GM19043 (cell line): ENCODE data around the gene EIPR1.

Source experiments
- ATAC-seq: cut with Tn5 transposase; IDR thresholded peaks from one replicate; pipeline ENCODE4 v1.9.1; 2021; ENCODE audit warnings: low read depth; ENCODE audit not compliant: unreplicated experiment

The EIPR1 gene

DNA sequence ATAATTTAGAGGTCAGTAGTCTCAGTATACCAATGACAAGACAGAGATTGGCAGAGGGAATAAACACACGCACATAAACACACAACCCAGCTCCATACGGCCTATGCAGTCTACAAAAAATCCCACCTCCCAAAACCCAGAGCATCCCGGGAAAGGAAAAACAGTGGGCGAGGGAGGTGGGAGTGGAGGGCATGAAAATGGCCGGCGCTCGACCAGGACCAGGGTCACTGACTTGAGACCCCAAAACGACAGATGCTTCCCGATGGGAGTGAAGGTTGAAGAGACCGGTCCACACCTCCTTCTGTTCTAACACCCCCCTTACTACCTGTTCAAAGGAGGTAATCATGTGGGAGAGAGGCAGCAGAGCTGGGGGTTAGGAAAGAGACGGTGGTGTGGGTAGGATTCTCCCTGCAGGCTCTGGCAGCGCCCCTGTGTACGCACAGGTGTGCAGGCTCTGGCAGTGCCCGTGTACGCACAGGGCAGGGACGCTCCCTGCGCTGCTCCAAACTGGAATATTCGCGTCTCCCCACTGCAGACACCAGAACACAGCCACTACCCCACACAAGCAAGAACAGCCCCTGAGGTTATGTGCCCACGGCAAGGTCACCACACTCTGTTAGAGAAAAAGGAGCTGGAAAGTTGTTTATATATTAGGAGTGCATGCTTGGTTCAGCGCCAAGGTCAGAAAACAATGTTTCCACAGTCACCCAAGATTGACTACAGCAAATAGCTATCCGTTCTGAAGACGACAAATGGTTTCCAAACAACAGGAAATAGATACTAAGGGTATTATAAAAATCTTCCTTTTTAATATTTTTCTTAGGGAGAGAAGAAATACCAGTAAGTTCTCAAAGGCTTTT lies 67.9 kb downstream of the EIPR1 start:
- ATAC-seq: no peak

DNA sequence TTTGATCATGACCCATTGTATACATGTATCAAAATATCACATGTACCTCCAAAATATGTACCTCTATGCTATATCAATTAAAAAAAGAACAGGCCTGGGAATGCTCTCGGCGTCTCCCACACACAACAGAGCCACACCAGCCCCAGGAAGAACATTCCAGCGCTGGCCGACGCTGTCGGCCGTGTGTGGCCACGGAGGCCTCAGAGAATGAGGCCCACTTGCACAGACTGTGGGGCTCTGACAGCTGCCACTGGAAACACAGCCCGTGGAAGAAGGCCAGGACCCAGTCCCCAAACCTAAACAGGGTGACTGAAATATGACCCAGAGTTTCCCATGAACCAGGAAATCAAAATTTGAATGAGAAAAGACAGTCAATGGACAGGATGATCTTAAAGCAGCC lies 69.7 kb downstream of the EIPR1 start:
- no peak for ATAC-seq

DNA sequence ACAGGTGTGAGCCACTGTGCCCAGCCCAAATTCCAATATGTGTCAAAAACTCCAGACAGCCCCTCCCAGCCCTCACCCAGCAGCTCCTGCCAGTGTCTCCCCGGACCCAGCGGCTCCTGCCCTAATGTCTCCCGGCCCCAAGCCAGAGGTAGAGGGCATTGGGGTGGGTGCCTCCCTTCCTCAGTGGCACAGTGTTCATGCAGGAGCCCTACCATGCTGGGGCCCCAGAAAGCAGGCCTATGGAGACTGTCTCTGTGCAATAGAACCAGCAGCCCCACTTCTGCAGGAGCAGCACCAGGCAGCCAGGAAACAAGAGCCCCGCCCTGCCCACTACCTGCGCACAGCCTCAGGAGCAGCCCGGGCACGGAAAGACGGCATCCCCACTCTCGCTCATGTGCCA lies 70.4 kb downstream of the EIPR1 start:
- no peak for ATAC-seq

DNA sequence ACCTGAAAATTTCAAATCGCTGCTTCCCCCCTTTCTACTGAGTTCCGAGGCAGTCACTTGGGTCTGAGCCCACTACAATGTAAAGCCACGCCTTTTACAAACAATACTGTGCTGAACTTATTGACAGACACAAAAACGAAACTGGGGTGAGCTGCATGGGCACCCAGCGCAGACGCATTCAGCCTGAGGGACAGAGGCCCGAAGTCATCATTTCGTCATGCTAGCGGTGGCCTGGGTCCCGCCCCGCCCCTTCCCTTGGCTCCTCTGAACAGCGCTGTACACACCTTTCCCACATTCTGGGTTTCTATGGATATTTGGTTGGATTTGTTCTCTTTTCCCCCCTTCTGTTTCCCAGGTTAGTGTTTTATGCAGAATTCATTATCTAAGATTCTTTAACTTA lies 71.7 kb downstream of the EIPR1 start:
- no peak for ATAC-seq

DNA sequence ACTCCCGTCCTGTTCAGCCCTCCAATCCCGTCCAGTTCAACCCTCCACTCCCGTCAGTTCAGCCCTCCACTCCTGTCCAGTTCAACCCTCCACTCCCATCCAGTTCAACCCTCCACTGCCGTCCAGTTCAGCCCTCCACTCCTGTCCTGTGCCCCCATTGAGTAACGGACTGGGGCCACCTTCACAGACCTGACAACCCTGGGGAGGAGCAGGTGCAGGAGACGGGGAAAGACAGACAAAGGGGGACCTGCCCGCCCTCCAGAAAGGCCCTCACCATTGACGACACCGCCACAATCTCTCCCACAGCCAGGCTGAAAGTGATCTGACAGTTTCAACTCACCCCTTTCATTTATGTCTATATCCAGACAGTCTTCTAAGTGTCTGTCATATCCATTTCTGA lies 72.2 kb downstream of the EIPR1 start:
- ATAC-seq: no peak

DNA sequence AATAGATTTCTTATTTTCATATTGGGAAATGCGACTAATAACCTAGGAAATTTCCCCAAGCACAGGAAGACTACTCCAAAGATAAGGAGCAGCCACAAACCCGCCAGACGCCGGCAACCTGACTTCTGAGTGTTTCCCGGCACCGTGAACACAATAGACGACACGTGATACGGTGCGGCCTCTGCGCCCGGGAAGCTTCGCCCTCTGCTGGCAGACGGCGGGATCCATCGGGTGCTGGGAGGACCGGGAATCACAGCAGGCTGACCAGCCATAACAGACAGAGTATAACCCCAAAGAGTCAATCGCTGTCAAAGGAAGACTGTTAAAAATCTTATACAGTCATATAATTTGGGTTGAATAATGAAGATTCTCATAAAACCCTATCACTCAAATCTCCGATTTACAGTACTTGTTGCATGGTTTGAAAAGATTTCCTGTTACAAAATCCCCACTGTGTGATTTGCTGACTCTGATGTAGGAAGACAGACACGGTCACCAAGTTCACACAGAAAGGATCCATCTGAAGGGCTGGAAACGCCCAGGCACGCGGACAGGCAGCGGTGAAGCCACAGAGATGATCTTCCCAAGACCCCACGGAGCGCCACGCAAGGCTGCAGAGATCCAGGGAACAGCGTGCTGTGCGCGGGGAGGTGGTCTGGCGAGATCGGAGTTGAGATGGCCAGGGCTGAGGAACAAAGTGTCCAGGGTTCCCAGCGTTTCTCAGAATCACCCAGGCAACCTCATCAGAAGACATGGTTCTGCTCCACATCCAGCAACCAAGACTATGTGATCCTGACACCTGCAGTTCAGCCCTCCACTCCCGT lies 73.8 kb downstream of the EIPR1 start:
- ATAC-seq: peak; percentile 94

DNA sequence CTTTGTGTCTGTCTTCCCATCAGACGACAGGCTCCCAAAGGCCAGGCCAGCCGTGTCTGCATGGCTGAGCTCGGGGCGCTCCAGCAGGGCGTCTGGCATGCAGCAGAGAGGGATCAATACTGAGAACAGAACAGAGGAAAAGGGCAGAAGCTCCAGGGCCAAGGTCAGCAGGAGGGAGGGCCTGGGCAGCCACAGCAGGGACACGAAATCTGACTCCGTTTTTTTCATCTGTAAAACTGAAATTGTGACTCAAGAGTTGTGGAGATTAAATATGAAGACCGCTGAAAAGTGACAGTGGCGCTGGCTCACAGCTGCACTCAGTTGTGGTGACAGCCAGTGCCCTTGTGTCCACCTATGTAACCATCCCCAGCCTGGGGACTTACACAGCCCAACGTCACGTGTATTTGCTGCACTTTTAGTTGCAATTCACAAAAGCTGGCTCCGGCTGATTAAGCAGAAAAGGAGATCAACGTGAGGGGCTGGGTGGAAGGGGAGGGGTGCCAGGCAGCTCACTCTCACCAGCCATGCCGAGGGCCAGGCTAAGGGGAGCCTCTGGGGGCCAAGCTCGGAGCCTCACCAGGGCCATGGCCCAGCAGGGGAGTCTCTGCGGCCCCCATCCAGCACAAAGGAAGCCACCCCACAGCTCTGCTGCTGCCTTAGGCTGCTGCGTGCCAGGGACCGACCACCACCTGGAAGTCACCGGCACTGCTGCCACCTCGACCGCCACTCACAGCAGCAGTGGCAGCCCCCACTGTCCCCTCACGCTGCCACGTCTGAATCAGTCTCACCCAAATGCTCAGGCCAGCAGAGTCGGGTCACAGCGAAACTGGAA lies 74.7 kb downstream of the EIPR1 start:
- ATAC-seq: no peak

DNA sequence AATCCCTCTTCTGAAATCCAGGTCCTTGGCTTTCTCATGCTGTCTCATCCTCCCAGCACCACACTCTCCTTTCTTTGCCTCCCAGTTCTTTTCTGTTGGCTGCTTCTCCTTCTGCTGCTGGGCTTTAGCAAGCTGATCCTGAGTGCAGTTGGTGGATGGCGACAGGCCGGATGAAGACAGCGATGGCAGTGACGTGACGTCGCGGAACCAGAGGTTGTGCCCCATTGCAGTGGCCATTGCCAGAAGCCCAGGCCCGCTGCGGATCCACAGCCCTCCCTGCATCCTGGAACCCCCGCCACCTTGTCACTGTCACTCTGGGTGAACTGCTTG lies 75.2 kb downstream of the EIPR1 start:
- no peak for ATAC-seq

DNA sequence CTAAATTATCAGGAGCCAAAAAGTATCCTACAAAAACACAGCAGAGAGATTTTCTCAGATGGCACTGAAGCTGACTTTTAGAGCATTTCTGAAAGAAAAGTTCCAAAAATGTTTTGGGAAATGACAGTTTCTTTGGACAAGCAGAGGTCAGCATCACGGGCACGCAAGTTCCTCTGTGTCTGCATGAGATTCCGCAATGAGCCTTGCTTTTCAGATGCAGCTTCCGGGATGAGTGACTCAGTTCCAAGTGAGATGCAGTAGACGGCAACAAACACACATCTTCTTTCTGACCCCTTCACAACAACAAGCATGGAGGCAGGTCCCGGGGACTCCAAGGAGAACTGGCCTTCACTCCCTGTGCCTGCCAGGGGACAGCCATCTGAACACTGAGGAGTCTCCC lies 76.6 kb downstream of the EIPR1 start:
- no peak for ATAC-seq

DNA sequence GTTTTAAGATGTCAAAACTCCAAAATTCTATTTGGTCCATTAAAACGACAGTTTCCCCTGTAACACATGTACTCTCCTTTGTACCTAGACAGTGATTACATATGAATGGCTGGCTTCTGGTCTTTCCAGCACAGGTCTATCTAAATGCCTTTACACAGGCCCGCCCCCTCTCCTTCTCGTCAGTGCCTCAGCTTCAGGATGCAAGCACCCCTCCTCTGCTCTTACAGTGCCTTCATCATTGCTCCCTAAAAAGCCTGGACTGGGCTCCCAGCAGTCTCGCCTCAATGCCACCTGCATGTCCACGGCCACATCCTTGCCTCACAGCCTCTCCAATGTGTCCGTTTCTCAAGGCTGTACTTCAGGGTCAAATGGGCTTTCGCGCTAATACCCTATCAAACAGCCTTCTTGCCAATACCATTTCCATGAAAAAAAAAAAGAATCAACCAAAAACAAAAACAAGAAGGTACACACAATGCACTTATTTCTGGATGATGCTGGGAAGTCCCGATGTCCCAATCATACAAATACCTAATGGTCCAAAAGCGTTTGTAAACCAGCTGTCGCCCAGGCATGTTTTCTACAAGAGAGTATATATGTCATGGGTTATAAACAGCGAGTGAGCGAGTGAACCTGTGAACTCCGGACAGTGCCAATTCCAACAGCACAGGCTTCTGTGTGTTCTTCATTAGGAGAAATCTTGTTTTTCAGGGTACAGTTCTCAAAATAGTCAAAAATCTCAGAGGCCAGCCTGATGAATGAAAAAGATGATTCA lies 77.2 kb downstream of the EIPR1 start:
- no peak for ATAC-seq

DNA sequence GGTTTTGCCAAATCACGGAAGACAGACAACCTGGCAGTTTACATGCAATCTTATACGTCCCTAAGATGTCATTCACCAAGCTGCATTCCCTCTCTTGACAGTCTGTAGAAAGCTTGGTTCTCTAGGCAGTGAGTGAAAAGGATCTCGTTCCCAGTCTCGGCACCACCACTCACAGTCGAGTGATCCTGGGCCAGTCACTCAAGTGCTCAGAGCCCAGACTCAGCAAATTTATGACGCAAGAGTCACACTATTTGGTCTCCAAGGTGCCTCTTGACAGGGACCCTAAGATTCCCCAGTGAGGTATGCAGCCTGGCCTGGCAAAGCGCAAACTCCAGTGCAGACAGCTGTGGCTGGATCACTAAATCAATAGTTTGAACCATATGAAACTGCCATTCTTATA lies 77.9 kb downstream of the EIPR1 start:
- no peak for ATAC-seq

DNA sequence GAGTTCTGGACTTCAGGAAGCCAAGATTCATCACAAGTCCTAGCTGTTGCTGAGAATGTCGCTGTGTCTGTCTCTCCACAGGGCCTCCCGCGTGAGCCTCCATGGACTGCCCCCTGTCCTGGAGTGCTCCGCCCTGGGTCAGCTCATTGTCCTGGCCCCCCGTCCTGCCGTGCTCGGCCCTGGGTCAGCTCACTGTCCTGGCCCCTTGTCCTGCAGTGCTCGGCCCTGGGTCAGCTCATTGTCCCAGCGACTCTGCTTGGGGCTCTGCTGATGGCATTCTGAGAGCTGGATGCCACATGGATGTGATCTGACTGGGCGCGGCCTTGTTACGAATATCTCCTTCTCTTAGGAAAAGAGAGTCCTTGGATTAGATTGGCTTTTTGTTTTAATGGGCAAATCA lies 78.5 kb downstream of the EIPR1 start:
- ATAC-seq: no peak

DNA sequence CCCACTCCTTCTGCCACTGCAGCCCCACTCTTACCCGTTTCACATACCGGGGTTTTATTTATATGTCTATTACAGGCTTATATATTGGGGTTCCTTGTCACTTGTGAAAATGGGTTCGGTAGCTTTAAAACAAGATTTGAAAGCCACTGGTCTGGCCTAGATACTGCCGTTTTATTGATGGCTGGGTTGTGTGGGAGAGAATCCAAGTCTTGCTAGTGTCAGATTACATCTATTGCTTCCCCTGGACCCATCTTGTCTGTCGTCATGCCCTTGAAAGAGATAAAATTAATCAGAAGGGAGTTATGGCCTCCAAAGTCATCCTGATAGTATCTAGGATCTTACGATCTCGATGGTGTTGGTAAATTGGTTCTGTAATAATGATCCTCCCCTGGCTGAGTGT lies 79.4 kb downstream of the EIPR1 start:
- no peak for ATAC-seq

DNA sequence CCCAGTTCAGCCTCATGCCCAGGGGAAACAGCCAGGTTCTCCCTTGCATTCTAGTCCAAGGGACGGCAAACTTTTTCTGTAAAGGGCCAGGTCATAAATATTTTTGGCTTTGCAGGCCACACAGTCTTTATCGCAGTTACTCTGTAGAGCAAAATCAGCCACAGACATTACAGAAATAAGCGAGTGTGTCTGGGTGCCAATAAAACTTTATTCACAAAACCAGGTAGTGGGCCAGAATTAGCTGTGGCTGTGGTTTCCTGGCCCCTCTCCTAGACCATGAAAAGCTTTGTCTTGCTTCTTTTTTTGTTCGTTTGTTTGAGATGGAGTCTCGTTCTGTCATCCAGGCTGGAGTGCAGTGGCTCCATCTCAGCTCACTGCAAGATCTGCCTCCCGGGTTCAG lies 80.1 kb downstream of the EIPR1 start:
- ATAC-seq: no peak

DNA sequence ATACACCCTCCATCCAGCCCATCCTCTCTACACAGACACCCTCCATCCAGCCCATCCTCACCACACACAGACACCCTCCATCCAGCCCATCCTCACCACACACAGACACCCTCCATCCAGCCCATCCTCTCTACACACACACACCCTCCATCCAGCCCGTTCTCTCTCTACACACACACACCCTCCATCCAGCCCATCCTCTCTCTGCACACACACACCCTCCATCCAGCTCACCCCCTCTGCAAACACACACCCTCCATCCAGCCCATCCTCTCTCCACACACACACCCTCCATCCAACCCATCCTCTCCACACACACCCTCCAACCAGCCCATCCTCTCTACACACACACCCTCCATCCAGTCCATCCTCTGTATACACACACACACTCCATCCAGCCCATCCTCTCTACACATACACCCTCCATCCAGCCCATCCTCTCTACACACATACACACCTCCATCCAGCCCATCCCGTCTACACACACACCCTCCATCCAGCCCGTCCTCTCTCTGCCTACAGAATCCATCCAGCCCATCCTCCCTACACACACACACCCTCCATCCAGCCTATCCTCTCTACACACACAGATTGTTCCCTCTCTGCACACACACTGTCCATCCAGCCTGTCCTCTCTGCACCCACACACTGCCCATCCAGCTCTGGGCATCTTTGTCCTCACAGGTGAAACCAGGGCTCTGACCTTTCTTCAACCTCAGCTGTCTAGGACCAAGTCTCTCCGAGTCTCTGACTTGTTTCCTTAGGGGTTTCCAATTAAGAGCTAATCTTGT lies 81.2 kb downstream of the EIPR1 start:
- ATAC-seq: no peak

DNA sequence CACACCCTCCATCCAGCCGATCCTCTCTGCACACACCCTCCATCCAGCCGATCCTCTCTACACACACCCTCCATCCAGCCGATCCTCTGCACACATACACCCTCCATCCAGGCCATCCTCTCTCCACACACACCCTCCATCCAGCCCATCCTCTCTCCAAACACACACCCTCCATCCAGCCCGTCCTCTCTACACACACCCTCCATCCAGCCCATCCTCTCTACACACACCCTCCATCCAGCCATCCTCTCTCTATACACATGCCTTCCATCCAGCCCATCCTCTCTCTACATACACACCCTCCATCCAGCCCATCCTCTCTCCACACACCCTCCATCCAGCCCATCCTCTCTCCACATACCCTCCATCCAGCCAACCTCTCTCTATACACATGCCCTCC lies 83.1 kb downstream of the EIPR1 start:
- ATAC-seq: no peak

DNA sequence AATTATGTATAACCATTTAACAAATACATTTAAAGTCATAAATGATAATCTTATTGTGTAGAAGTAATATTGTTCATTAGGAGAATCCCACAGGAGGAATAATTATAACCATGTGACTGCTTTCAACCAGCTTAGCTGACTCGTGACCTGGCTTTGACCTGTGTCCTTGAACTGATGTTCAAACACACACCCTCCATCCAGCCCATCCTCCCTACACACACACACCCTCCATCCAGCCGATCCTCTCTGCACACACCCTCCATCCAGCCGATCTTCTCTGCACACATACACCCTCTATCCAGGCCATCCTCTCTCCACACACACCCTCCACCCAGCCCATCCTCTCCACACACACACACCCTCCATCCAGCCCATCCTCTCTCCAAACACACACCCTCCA lies 83.5 kb downstream of the EIPR1 start:
- ATAC-seq: no peak

DNA sequence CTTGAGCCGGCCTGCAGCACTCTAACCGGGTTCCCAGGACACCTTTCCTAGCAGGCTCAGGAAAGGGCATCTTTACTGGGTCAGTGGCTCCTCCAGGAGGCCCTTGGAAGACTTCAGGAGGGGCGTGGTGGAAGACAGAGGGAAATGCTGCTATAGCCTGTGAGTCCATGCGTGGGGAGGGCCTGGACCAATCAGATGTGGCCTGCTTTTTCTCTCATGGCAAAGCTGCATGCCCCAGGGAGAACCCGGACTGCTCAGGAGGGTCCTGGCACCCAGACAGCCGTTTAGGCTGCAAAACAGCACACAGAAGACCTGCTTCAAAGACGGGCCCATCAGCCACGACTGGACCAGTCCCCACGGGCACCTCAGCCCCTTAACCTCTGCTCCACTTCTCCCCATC lies 84.4 kb downstream of the EIPR1 start:
- ATAC-seq: no peak

DNA sequence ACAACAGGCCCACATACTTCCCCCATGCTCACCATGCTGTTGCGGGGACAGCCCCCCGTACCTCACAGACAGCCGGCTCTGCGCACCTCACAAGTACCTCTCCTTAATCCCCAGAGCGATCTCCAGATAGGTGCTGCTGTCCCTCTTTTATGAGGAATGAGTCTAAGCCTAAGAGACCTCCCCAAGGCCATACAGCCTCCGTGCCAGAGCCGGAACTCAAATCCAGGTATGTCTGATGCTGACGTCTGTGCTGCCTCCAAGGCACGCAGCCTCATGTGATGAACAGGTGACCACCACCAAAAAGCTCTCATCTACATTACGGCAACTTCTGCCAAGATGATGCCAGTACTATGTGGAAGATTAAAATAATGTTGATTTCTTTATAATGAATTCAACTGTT lies 85.2 kb downstream of the EIPR1 start:
- ATAC-seq: no peak

DNA sequence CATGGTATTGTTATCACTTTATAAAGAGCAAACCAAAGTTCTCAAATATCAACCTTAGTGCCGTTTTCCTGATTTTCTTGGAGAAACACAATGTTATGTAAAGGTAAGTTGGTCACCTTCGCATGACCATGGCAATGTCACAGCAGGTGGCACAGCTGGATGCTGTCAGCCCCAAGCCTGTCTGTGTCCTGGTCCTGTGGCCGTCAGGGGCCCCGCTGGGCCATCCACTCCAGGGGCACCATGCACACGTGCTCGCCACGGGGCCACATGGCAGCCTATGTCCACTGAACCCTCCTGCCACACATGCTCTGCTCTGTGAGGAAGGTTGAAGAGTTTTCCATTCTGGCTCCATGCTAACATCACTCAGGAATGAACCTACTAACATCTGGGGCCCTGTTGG lies 85.9 kb downstream of the EIPR1 start:
- ATAC-seq: no peak
